IPS DF 4.7 (cell line): ENCODE results near the gene CACUL1.
"Not testable (repeated sequence)": the region's sequence is repeated elsewhere in the genome, so short reads cannot be mapped to it uniquely, and the experiment has no call there.

Experiments used
- DNase-seq: peaks from one replicate; pipeline ENCODE4 v3.0.0-alpha.2; 2013; ENCODE audit warnings: low spot score; ENCODE audit errors: extremely low read depth

Gene CACUL1

GRCh38 chr10:118768041-118768919 lies 13.5 kb upstream of the CACUL1 start:
- DNase-seq: no peak

GRCh38 chr10:118767297-118768040 lies 12.7 kb upstream of the CACUL1 start:
- no peak for DNase-seq

GRCh38 chr10:118764195-118764594 lies 9.4 kb upstream of the CACUL1 start:
- DNase-seq: no peak

GRCh38 chr10:118763202-118763988 lies 8.6 kb upstream of the CACUL1 start:
- DNase-seq: no peak

GRCh38 chr10:118760265-118760664 lies 5.5 kb upstream of the CACUL1 start:
- no peak for DNase-seq

- DNase-seq: no peak
These were observed 3.7 kb upstream of the CACUL1 start for GRCh38 chr10:118758449-118758848.

- DNase-seq: no peak
These were observed 578 bp downstream of the CACUL1 start for GRCh38 chr10:118754229-118754555.

GRCh38 chr10:118753331-118754228 lies 1.2 kb downstream of the CACUL1 start:
- DNase-seq: no peak

- DNase-seq: no peak
These were observed 2.4 kb downstream of the CACUL1 start for GRCh38 chr10:118752409-118752808.

GRCh38 chr10:118751265-118751664 lies 3.5 kb downstream of the CACUL1 start:
- DNase-seq: no peak

- no peak for DNase-seq
These were observed 6.7 kb downstream of the CACUL1 start for GRCh38 chr10:118748041-118748440.

- no peak for DNase-seq
These were observed 8.5 kb downstream of the CACUL1 start for GRCh38 chr10:118746246-118746645.

GRCh38 chr10:118745056-118745455 lies 9.7 kb downstream of the CACUL1 start:
- no peak for DNase-seq

GRCh38 chr10:118744346-118744918 lies 10.3 kb downstream of the CACUL1 start:
- DNase-seq: not testable (repeated sequence)

- no peak for DNase-seq
These were observed 12.0 kb downstream of the CACUL1 start for GRCh38 chr10:118742782-118743181.

- DNase-seq: no peak
These were observed 12.7 kb downstream of the CACUL1 start for GRCh38 chr10:118742032-118742431.

GRCh38 chr10:118738406-118738805 lies 16.4 kb downstream of the CACUL1 start:
- no peak for DNase-seq

GRCh38 chr10:118737603-118738302 lies 17.0 kb downstream of the CACUL1 start:
- no peak for DNase-seq

GRCh38 chr10:118735294-118735693 lies 19.5 kb downstream of the CACUL1 start:
- no peak for DNase-seq

- DNase-seq: no peak
These were observed 20.3 kb downstream of the CACUL1 start for GRCh38 chr10:118734475-118734874.
